Kidney epithelial cell (primary cell): ENCODE data around the gene HMGA1. TPM values are rescaled to one million over a fixed set of nuclear protein-coding genes. Genes with fewer than 3 reads are reported as not detected.

Experiments used
- DNase-seq: peaks from one replicate; pipeline ENCODE4 v3.0.0-alpha.2; 2010; ENCODE audit warnings: low read depth
- H3K27me3 ChIP-seq: 2 replicates; pipeline ENCODE4 v1.6.0; 2011; ENCODE audit warnings: low read length; ENCODE audit not compliant: control insufficient read depth, insufficient read depth
- H3K36me3 ChIP-seq: 2 replicates; pipeline ENCODE4 v1.5.1; 2011; ENCODE audit warnings: low read length; ENCODE audit not compliant: control insufficient read depth, insufficient read depth
- H3K4me3 ChIP-seq: 2 replicates; pipeline ENCODE4 v1.5.1; 2011; ENCODE audit warnings: low read depth, mild to moderate bottlenecking, control low read depth, low read length
- CTCF ChIP-seq: IDR thresholded peaks from 2 replicates; pipeline ENCODE4 v1.5.1; 2011; ENCODE audit warnings: mild to moderate bottlenecking, moderate library complexity, low read length, control low read depth, inconsistent platforms; ENCODE audit not compliant: insufficient read depth, poor library complexity, severe bottlenecking
- total RNA-seq: library from RNA; depleted of rRNA; stranded (reverse); fragments of >200 nt; gene quantifications from 2 replicates; pipeline ENCODE4 v1.2.3, GENCODE V29; 2015

The HMGA1 gene
- total RNA-seq, 1 donor from 2014 or later: 1,060 TPM

GRCh38 chr6:34204693-34205092 lies 32.0 kb upstream of the HMGA1 start:
- no peak overlapping the region for H3K4me3 ChIP-seq
- no peak for TF ChIP-seq CTCF
- DNase-seq: no peak
- no peaks in the 10 kb centered on the region for H3K36me3 ChIP-seq
- H3K27me3 ChIP-seq: no peaks in the 10 kb centered on the region

- DNase-seq: no peak
- H3K27me3 ChIP-seq: no peaks in the 10 kb centered on the region
- no peak for TF ChIP-seq CTCF
- H3K36me3 ChIP-seq: no peaks in the 10 kb centered on the region
- no peak overlapping the region for H3K4me3 ChIP-seq
These were observed 31.2 kb upstream of the HMGA1 start for GRCh38 chr6:34205466-34205865.

DNA sequence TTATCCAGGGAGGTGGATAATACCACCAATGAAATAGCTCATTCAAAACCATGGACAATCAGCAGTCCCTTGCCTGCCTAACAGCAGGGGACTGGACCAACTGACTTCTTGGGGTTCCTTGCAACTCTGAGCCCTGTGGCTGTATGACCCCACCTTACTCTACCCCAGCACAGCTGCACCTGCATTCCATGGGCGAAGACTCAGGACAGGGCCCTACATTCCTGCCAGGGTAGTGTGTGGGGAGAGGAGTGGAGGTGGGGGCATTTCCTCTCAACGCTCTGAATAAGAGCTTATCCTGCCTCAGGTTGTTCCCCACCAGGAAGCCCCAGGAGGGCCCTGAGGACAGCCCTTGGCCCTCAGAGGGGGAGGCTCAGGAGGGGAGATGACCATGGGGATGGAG lies 30.8 kb upstream of the HMGA1 start:
- Histone ChIP-seq H3K36me3 (no peaks in the 10 kb centered on the region), H3K4me3 (no peak overlapping the region), H3K27me3 (no peaks in the 10 kb centered on the region)
- DNase-seq: no peak
- no peak for TF ChIP-seq CTCF

- Histone ChIP-seq H3K27me3 (no peaks in the 10 kb centered on the region), H3K36me3 (no peaks in the 10 kb centered on the region), H3K4me3 (no peak overlapping the region)
- no peak for DNase-seq
- no peak for TF ChIP-seq CTCF
These were observed 29.9 kb upstream of the HMGA1 start for GRCh38 chr6:34206726-34207125.

GRCh38 chr6:34207695-34208443 lies 28.8 kb upstream of the HMGA1 start:
- DNase-seq: no peak
- H3K36me3 ChIP-seq: no peaks in the 10 kb centered on the region
- H3K4me3 ChIP-seq: no peak overlapping the region
- no peaks in the 10 kb centered on the region for H3K27me3 ChIP-seq
- TF ChIP-seq CTCF: no peak

DNA sequence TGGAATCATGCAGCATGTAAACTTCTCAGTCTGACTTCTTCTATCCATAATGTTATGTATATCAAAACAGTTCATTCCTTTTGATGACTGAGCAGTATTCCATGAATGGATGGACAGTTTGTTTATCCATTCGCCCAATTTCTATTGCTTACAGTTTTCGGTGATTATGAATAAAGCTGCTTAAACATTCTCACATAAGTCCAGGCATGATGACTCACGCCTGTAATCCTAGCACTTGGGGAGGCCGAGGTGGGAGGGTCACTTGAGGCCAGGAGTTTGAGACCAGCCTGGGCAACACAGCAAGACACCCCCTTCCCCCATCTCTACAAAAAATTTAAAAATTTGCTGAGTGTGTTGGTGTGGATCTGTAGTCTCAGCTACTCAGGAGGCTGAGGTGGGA lies 22.9 kb upstream of the HMGA1 start:
- H3K36me3 ChIP-seq: no peaks in the 10 kb centered on the region
- no peak overlapping the region for H3K4me3 ChIP-seq
- no peak for TF ChIP-seq CTCF
- no peak for DNase-seq
- no peaks in the 10 kb centered on the region for H3K27me3 ChIP-seq
